Measurements from ENCODE around the gene ZNF469. TPM values are rescaled to one million over a fixed set of nuclear protein-coding genes. Genes with fewer than 3 reads are reported as not detected.
A peak's percentile ranks its signal among the peaks of the same experiment; 100 is the strongest.

ZNF469 gene
- total RNA-seq, 1 donor, result 8.3 TPM

DNA sequence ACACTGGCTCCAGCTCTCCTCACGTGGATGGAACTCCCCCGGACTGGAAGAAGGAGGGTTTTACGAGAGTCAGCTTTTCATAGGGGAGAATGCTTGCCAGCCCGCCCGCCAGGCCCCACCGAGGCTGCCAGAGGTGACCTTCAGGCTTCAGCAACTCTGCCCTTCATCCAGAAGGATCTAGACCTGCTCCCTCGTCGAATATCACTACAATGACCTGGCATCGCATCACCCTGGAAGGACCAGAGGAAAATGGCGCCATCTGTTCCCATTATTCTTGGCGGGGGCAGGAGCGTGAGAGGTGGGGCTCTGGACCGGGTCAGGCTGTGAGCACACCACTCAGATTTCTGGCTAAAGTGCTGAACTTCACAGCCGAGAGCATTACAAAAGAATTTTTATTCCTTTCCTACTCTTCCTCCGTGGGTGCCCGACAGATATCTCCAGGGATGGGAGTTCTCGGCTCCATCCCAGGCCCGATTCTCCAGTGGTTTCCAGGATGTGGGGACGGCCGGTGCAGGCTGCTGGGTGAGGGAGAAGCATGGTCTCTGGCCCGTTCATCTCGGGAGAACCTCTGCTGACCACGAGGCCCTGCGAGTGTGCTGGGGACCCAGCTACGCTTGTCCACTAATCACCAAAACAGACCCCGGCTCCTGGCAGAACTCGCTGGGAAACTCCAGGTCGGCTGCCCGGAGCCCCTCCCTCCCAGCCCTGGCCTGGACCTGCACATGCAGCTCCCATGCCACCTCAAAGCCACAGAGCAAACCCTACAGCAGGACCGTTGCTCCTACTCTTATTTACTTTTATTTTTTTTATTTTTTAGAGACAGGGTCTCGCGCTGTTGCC lies 36.8 kb upstream of the ZNF469 start:
- H3K4me3 ChIP-seq (ENCODE audit: insufficient read depth, low read length), result no peak overlapping the region
- H3K9me3 ChIP-seq (ENCODE audit: low read depth, low read length), result no peaks in the 10 kb centered on the region
- no peak overlapping the region for H3K4me2 ChIP-seq (ENCODE audit: insufficient read depth, low read length)
- H3K27me3 ChIP-seq (ENCODE audit: insufficient read depth, low read length), result no peaks in the 10 kb centered on the region
- H3K79me2 ChIP-seq (ENCODE audit: insufficient read depth, low read length), result no peaks in the 10 kb centered on the region
- peak; percentile 55 for DNase-seq (ENCODE audit: insufficient read length, low spot score, missing footprints)
- no peak overlapping the region for H3K27ac ChIP-seq (ENCODE audit: low read depth, low read length)
- H2AFZ ChIP-seq (ENCODE audit: low read length), result no peak overlapping the region
- H3K36me3 ChIP-seq (ENCODE audit: insufficient read depth, low read length), result no peaks in the 10 kb centered on the region
- TF ChIP-seq, protein P1, sequence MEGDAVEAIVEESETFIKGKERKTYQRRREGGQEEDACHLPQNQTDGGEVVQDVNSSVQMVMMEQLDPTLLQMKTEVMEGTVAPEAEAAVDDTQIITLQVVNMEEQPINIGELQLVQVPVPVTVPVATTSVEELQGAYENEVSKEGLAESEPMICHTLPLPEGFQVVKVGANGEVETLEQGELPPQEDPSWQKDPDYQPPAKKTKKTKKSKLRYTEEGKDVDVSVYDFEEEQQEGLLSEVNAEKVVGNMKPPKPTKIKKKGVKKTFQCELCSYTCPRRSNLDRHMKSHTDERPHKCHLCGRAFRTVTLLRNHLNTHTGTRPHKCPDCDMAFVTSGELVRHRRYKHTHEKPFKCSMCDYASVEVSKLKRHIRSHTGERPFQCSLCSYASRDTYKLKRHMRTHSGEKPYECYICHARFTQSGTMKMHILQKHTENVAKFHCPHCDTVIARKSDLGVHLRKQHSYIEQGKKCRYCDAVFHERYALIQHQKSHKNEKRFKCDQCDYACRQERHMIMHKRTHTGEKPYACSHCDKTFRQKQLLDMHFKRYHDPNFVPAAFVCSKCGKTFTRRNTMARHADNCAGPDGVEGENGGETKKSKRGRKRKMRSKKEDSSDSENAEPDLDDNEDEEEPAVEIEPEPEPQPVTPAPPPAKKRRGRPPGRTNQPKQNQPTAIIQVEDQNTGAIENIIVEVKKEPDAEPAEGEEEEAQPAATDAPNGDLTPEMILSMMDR (IDR thresholded peaks at IDR 0.05; ENCODE audit: extremely low read depth, low read depth, low read length), result no peak
- no peaks in the 10 kb centered on the region for H3K4me1 ChIP-seq (ENCODE audit: insufficient read depth, low read length)
- no peaks in the 10 kb centered on the region for H4K20me1 ChIP-seq (ENCODE audit: insufficient read depth, low read length)

DNA sequence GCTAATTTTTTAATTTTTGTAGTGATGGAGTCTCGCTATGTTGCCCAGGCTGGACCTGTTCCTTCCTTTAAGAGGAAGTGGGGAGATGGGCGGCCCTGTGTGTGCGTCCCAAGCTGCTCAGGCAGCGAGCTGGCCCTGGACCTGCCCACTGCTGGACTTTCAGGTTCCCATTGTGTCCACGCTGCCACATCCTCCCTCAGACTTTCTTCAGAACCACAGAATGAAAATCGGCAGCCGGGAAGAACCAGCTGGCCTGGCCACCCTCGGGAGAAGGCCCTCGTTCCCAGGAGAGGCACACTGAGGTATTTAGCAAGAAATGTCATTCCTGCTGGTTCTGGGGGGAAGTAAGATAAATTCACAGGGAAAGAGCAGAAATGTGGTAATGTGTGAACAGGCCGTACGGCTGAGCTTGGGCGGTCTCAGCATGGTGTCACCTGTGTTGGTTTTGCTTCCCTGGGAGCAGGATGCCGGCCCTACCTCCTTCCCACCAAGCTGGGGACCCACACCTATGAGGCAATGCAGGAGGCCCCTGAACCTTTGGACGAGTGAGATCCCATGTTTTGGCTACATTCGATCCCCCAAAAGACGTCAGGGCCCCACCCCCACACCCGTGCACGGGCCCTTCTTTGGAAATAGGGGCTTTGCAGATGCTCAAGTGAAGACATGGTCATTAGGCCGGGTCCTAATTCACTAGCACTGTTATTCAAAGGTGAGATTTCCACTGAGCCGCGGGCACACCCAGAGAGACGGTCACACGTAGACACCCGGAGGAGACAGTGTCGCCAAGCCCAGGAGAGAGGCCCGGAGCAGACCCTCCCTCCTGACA lies 35.9 kb upstream of the ZNF469 start:
- DNase-seq (ENCODE audit: insufficient read length, low spot score, missing footprints), result peak; percentile 78
- Histone ChIP-seq H3K4me2 (ENCODE audit: insufficient read depth, low read length) (no peak overlapping the region), H4K20me1 (ENCODE audit: insufficient read depth, low read length) (no peaks in the 10 kb centered on the region), H3K36me3 (ENCODE audit: insufficient read depth, low read length) (no peaks in the 10 kb centered on the region), H3K79me2 (ENCODE audit: insufficient read depth, low read length) (no peaks in the 10 kb centered on the region), H3K4me1 (ENCODE audit: insufficient read depth, low read length) (no peaks in the 10 kb centered on the region), H3K27ac (ENCODE audit: low read depth, low read length) (no peak overlapping the region), H2AFZ (ENCODE audit: low read length) (no peak overlapping the region), H3K9me3 (ENCODE audit: low read depth, low read length) (no peaks in the 10 kb centered on the region), H3K4me3 (ENCODE audit: insufficient read depth, low read length) (no peak overlapping the region), H3K27me3 (ENCODE audit: insufficient read depth, low read length) (no peaks in the 10 kb centered on the region)
- TF ChIP-seq, protein P1 (IDR thresholded peaks at IDR 0.05; ENCODE audit: extremely low read depth, low read depth, low read length), result no peak

DNA sequence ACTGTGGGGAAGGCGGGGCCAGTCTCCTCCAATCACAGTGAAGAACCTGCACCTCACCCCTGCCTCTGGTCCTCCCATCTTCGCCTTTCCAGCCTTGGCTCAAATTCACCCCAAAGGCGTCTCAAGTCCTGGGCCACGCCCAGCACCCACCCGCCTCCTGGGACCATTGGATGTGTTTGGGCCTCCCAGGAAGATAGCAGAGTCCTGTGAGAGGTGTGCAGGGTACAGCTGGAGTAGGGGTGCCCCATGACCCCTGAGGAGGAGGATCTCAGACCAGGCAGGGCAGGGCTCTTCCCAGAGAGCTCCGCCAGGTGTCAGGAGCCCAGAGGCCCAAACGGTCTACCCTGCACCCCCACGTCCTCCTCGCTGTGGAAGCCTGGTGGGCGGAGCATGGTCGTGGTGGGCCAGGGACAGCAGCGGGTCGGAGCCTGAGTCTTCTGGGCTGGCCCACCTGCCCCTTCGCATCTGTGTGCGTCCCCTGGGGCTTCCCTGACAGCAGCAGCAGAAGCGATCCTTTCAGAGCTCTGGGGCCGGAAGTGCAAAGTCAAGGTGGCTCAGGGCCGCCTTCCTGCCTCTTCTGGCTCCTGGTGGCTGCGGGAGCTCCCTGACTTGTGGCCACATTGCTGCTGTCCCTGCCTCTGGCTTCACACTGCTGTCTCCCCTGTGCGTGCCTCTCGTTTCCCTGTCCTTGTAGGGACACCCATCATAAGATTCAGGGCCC lies 34.9 kb upstream of the ZNF469 start:
- H3K4me3 ChIP-seq (ENCODE audit: insufficient read depth, low read length), result no peak overlapping the region
- no peaks in the 10 kb centered on the region for H4K20me1 ChIP-seq (ENCODE audit: insufficient read depth, low read length)
- no peaks in the 10 kb centered on the region for H3K36me3 ChIP-seq (ENCODE audit: insufficient read depth, low read length)
- H3K79me2 ChIP-seq (ENCODE audit: insufficient read depth, low read length), result no peaks in the 10 kb centered on the region
- no peak overlapping the region for H2AFZ ChIP-seq (ENCODE audit: low read length)
- no peak overlapping the region for H3K4me2 ChIP-seq (ENCODE audit: insufficient read depth, low read length)
- no peak overlapping the region for H3K27ac ChIP-seq (ENCODE audit: low read depth, low read length)
- DNase-seq (ENCODE audit: insufficient read length, low spot score, missing footprints), result peak; percentile 80
- H3K27me3 ChIP-seq (ENCODE audit: insufficient read depth, low read length), result no peaks in the 10 kb centered on the region
- H3K9me3 ChIP-seq (ENCODE audit: low read depth, low read length), result no peaks in the 10 kb centered on the region
- no peaks in the 10 kb centered on the region for H3K4me1 ChIP-seq (ENCODE audit: insufficient read depth, low read length)
- TF ChIP-seq, protein P1 (IDR thresholded peaks at IDR 0.05; ENCODE audit: extremely low read depth, low read depth, low read length), result no peak
